Activated T-cell treated with anti-CD3 and anti-CD28 coated beads, Interleukin-2, amount 50 U/mL, for 1 hour (primary cell): ENCODE results near the gene TRAFD1.
A peak's percentile ranks its signal among the peaks of the same experiment; 100 is the strongest.

Source experiments
- DNase-seq: peaks from one replicate; pipeline ENCODE4 v3.0.0-alpha.2; 2020

The TRAFD1 gene

DNA sequence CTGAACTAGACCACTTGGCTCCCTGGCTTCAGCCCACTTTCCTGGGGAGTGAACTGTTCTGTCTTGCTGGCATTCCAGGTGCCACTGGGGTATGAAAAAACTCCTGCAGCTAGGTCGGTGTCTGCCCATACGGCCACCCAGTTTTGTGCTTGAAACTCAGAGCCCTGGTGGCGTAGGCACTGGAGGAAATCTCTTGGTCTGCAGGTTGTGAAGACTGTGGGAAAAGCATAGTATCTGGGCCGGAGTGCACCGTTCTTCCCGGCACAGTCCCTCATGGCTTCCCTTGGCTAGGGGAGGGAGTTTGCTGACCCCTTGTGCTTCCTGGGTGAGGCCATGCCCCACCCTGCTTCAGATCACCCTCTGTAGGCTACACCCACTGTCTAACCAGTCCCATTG, 33.8 kb downstream of the TRAFD1 start:
- DNase-seq: no peak

DNA sequence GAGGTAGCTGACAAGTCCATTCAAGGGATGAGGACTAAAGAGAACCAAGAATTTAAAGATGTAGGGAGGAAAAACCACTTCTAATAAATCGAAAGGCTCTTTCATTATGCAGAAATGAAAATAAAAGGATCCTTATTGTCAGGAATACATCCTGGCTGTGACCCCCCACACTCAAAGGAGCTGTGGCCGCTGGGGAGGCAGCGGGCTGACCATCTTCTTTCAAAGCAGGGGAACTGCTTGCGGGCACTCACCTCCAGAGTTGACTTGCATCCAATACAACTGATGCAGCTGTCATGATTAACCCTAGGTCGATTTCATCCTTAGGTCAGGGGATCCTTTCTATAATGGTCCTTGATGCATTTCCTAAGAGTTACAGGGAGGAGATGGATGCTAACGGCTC, 35.3 kb downstream of the TRAFD1 start:
- DNase-seq: no peak

DNA sequence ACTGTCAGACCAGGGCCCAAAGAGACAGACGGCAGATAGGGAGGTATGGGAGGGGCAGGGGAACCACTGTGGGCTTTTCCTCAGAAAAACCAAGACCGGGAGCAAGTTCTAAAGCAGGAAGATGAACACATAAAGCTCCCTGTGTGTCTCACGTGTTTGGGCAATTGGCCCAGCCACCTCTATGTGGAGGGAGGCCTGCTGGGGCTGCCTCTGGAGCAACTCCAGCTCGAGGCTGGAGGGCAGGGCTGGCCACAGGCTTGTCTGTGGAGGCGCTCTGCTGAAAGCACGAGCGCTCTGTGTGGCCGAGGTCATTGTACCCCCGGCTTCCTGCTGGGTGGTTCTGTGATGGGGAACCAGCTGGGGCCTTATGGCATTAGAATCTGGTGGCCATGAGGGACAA, 36.4 kb downstream of the TRAFD1 start:
- DNase-seq: no peak

DNA sequence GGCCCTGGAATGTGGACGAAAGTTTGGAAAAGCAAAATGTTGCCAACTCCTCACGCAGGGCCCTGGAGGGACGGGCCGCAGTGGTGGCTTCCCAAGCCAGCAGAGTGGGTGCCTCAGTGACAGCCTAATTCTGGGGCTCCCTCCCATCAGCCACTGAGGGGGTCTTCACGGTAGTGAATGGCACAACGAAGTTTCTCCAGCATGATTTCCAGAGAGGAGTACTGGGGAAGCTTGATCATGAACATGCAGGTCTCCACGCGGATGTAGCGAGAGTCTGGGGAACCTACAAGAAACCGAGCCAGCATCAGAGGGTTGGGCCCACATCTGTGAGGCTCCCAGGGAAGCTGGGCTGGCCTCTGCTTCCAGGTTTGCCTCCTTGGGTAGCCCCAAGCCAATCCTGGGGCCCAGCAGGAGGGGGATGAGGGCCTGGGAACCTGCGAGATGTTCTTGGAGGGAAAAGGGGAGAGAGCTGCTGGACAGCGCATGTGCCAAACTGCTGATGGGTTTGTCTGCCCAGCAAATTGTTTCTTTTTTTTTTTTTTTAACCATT, 37.0 kb downstream of the TRAFD1 start:
- DNase-seq: no peak

DNA sequence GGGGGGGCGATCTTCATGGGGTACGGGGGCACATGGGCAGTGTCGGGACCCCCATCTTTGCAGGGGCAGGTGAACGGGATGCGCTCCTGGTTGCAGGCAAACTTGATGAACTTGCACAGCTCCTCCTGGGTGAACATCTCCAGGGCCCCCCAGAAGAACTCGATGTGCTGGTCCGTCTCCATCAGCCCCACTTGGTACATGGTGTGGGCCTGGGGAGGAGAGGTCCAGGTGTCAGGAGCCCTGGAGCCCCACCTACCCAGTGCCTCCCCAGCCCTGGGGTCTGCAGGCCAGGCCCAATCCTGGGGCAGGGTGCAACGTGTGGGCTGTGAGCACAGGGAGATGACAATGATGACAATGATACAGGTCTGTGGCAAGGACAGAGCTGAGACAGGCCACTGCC, 37.7 kb downstream of the TRAFD1 start:
- DNase-seq: no peak

DNA sequence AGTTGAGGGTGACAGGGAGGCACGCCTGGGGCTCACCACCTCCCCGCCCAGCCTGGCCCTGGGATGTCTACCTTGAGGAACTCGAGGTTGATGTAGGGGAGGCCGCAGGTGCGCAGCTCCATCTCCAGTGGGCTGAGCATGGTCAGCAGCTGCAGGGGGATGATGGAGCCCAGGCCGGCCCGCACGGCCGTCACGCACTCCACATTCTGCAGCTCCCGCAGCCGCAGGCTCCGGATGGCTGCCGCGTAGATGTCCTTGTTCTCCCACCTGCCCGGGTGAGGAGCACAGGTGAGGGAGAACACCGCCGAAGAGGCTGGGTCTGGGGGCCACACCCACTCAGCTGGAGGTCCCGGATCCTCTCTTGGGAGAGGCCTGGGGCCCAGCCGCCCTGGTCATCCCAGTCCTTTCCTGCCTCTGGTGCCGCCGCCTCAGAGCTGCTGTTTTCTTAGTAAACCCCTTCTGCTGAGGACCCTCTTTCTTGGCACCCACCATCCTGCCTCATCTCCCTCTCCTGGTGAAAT, 38.2 kb downstream of the TRAFD1 start:
- no peak for DNase-seq

DNA sequence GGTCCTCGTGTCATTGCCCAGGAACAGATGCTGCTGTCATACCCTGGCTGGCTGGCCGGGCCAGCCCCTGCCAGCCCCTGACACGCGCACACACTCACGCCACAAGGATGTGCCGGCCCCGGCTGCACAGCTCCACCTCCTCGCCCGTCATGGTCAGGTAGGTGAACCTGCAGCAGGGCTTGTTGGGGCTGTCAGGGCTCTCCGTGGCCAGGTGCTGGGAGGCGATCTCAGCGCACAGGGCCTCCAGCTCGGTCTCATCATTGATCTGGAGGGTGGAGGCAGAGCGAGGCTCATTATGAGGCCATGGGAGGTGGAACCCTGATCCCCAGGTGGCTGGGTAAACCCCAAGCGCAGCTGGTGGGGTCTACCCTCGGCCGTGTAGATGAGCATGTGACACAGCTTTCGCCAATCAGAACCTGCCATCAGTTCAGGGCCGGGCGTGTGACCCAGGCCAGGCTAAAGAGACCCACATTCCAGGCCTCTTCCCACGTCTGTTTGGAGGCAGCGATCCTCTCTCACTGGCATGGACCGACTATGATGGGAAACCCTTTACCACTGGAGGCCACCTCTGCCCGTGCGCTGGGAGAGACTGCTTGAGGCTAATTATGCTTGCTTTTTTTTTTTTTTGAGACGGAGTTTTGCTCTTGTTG, 38.8 kb downstream of the TRAFD1 start:
- DNase-seq: no peak

DNA sequence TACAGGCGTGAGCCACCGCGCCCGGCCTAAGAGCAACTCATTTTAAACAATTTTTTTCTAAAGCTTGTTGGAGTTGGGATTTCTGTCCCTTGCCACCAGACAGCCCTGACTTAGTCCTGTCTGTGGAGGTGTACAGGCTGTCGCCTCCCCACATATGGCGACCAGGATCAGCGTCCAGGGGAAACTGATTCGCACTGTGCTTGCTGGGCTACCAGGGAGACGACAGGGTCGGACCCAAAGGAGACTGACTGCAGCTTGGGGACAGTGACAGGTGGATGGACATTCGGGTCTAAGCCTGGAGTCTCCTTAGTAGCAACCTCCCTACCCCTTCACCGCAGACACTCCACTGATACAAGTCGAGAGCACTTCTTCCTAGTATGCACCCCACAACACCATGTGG, 40.3 kb downstream of the TRAFD1 start:
- DNase-seq: no peak

DNA sequence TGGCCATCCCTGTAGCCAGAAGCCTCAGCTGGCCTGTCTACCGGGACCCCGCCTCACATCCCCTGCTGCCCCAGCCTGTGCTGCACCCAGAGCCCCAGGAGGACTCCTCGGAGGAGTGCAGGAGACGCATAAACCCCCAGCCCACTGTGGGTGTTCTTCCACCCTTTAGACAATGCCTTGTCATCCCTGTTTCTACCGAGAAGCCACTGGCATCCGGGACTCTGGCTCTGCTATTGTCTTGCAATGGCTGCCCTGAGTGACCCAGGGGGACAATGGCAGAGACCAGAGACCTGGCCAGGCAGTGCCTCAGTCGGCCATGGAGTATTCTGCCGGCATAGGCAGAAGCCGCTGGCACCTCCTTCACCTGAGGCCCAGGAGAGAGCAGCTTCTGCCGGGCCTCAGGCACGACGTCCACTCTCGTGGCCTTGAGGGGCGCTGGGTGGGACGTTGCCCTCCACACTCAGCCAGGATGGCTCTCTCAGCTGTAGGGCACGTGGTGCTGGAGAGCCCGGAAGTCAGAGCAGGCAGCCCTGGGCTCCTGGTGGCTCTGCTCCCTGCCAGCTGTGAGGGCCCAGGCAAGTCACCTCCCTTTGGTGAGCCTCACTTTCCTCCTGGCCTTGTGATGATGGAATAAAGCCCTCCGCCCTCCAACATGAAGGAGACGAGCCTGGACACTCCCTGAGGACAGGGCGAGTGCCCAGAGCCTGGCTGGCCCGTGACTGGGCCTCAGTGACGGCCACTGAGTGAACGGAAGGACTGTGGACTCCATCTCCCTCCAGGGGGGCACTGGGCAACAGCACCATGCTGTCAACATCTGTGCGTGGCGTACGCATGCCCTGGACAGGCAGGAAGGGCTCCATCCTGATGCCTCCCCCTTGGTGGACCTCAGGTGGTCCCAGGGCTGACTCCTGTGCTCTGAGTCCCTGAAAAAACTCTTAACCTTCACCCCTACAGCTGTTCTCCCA, 41.0 kb downstream of the TRAFD1 start:
- no peak for DNase-seq

DNA sequence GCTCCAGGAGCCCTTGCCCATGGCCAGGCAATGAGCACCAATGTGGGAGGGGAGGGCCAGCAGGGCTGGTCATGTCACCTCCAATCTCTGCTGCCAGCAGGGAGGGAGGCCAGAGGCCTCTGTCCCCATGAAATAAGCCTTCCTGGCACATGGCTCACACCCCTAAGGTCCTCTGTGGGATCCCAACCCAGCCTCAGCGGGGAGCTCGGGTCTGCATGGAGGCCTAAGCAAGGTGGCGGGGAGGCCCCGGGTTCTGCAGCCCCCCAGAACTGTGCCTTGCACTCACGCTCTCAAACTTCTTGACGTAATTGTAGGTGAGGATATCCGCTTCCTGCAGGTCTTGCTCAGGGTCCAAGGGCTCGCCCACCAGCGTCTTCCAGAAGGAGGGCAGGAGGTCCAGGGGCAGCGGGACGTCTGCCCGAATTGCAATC, 41.7 kb downstream of the TRAFD1 start:
- no peak for DNase-seq

DNA sequence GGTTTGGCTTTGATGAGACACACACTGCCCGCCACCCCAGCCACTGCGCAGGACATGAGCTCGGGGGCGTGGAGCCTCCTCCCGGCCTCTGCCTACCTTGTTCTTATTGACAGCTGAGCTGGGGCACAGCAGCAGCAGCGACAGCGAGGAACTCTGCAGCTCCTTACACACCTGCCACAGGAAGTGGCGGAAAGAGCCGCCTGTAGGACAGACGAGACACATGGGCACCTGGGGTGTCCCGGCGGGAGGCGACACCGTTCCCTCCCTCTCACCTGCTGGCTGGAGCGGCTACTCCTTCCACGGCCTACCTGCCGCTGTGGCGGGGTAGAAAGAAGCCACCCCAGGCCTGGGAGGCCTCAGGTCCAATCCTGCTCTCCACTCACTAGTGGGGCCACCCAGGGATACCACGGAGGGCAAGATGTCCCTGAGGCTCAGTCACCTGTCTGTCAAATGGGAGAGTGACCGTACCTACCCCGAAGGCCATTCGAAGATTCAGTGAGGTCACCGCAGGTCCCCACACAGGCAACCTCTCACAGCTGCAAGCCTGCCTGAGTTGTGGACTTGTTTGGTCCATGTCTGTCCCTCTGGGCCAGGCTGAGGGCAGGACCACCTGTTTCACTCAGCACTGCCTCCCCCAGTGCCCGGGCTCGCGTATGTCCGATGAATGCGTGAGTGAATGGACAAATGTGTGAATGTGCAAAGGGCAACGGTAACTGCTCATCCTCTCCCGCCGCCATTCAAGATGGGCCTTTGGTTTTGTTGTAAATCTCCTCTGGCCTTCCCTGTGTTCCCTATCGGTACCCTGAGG, 42.6 kb downstream of the TRAFD1 start:
- DNase-seq: no peak

DNA sequence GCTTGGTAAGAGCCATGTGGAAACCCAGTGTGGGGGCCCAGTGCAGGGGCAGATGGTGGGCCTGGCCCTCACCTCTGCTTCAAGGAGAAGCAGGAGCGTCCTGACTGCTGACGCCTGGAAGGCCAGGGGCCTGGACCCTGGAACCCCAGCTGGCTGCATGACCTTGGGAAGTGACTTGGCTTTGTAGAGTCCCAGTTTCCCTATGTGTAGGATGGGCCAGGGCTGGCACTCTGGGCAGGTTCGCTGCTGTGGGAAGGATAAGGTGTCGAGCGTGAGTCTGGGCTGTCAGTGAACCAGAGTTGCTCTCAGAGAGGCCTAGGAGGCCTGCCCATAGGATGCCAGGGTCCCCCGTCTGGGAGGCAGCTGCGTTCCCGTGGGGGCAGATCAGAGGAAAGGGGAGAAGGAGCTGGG, 43.2 kb downstream of the TRAFD1 start:
- no peak for DNase-seq

DNA sequence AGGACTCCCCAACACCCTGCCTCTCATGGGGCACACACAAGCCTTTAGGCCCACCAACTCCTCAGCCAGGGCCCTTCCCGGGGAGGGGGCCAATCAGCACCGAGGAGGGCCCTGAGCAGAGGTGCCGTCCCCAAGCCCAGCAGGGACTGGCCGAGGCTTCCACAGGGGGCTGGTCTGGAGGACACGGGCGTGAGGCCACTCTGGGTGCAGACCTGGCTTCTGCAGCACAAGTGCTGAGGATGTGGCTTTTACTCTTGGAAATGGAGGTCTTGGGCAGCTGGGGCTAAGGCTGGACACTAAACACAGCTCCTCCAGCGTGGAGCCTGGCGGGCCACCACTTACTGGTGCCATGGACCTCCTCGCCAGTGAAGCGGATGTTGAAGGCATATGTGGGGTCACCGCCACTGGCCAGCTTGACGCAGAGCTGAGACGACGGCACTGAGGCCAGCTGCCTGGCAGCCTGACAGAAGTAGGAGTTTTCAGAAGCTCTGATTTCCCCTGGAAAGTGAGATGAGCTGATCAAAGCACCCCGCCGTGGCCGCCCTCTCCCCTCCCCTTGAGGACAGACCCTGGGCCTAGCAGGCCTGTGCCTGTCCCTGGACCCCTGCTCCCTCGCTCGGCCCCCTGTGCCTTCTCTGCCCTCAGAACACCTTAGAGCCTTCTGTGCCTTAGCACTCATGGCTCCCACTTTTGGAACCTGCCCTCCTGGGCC, 44.0 kb downstream of the TRAFD1 start:
- DNase-seq: no peak

DNA sequence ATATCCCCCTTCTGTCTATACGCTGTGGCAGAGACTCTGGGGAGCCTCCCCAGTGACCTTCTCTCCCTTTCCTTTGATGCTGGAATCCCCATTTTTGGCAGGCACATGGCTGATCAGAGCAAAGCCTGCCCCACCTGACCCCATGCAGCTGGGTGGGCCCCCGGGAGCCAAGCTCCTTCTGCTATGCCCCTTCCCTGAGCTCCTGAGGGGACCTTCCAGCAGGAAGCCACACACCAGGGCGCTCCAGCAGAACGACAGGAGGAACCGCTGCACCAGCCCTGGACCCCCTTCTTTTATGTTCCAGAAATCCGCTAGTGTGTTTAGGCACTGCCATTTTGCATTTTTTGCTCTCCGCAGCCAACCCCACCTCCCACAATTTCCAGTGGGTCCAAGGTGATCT, 44.6 kb downstream of the TRAFD1 start:
- no peak for DNase-seq

DNA sequence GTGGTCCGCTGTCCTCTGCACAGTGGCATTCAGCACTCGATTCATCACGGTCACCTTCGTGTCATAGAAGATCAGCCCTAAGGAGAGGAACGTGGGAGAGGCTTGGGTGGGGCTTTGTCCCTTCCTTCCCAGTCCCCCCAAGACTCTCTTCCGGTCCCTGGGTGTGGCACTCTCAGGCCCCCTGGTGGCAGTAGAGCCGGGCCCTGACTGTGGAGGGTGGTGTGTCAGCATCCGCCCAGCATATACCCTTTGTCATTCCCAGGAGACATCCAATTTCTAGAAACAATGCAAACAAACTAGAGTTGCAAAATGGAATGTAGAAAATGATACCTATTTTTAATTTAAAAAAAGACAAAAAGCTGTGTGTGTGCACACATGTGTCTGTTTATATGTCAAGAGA, 45.0 kb downstream of the TRAFD1 start:
- DNase-seq: peak; percentile 29

DNA sequence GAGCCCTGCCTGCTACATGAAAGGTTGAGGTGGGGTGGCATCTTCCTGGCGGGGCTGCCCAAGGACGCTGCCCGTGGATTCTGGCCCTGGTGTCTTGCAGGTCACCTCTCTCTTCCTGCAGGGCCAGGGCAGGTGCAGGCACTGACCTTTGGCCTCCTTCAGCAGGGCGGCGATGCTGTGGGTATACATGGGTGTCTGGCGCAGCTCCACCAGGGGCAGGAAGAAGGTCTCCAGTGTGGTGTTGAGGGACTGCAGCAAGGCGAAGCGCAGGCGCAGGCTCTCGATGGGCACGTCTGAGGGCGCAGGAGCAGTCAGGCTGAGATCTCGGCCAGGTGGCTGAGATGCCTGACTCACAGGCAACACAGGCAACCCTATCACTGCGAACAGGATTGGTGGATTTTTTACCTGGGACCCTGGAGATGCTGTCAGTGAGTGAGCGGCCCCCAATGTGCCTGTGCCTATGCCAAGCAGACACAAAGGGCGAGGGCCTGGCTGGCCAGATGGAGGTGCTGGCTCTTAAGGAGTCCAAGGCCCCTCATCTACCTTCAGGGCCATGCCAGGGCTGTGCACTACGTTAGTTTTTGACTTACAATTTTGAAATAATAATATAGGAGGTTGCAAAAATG, 45.7 kb downstream of the TRAFD1 start:
- no peak for DNase-seq

DNA sequence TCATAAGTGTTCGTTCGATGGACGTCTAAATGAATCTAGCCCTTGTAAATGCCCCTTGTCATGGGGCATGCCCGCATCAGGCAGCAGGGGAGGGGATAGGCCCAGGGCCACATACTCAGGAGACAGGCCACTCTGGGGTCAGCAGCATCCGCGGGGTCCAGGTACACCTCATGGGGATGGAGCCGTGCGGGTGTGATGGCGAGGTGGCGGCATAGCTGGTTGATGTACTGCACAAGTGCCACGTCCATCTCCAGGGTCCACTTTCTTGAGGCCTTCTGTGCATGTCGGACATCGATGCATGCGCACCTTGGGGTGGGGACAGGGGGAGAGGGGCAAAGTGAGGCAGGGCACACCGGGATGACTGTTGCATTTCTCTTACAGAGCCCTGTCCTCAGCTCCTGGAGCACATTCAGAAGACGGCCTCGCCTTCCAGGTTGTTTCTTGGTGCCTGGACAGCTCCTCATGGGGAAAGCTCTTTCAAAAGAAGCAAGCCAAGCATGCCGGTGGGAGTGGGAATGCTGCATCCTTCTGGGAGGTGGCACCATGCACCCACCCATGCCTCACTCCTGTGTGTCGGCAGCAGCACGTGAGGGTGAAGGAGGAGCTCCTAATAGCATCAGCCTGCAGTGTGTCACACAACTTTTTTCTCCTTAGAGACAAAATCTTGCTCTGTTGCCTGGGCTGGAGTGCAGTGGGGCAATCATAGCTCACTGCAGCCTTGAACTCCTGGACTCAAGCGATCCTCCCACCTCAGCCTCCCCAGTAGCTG, 47.4 kb downstream of the TRAFD1 start:
- DNase-seq: no peak

DNA sequence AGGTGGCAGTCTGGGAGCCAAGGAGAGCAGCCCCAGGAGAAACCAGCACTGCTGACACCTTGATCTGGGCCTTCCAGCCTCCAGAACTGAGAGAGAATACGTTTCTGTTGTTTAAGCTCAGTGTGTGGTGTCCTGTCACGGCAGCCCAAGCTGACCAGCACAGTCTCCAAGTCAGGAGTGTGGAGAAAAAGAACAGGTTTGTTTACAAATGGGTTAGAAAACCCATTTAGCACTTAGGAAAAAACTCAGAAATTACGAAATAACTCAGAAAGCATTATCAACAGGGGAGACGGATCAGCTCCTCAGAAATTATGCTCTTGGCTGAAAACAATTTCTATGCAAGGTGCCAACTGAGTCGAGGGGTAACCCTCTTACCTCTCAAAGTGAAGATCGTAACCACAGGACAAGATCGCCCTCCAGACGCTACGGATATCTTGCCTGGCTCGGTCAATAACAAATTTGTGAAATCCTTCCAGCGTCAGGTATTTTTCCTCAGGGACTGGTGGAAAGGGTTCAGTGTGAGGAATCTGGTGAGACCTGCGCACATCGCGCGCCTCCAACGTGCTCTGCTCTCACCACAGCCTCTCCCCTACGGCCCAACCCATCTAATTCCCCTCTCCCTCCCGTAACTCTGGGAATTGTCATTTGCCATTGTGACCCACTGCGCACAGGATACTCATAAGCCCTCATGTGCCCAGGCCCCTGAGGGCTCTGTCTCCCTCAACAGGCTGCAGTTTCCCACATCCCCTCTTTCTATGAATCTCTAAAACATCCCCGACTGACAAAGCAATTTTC, 50.2 kb downstream of the TRAFD1 start:
- DNase-seq: no peak

DNA sequence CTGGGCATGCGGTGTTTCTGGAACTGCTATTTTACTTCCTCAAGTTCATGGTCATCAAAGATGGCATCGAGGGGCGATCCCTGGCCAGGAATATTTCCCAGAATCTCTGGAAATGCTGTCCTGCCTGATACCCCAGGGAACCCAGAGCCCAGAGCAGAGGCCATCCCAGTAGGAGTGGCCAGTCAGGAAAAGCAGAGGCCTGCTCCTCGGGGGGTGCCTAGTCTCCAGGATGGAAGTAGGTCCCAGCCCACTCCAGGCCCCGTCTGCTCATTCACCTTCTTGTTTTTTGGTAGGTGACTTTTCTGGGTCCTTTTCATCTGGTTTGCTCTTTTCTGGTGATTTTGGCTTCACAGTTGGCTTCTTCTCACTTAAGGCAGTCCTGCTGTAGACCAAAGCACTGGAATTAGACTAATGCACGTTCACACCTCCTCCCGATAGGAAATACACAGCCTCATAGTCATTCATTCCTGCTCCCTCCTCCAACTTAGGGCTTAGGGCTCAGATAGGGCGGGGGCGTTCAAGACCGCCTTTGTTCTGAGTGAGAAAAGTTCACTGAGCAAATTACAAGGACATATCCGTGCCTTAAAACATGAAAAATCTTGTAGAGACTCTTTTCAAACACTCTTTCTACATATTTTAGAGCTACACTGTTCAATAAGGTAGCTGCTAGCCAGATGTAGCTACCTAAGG, 51.1 kb downstream of the TRAFD1 start:
- no peak for DNase-seq
